Choroid plexus epithelial cell (primary cell): ENCODE measurements around the gene DLL1.

ENCODE experiments used
- DNase-seq: peaks from one replicate; pipeline ENCODE4 v3.0.0-alpha.2; 2010; ENCODE audit warnings: low read depth
- H3K4me3 ChIP-seq: 2 replicates; pipeline ENCODE4 v1.5.1; 2011; ENCODE audit warnings: low read depth, mild to moderate bottlenecking, control low read depth, low read length, moderate library complexity
- CTCF ChIP-seq: conservative IDR thresholded peaks from 2 replicates; pipeline ENCODE4 v1.5.1; 2011; ENCODE audit warnings: low read depth, mild to moderate bottlenecking, control low read depth, inconsistent platforms, low read length, moderate library complexity

The DLL1 gene

GRCh38 chr6:170305805-170306323 lies 15.0 kb upstream of the DLL1 start:
- H3K4me3 ChIP-seq, result peak overlapping the region; percentile 100
- TF ChIP-seq CTCF, result no peak
- DNase-seq, result no peak

GRCh38 chr6:170301184-170301583 lies 10.3 kb upstream of the DLL1 start:
- DNase-seq, result no peak
- TF ChIP-seq CTCF, result no peak
- H3K4me3 ChIP-seq, result no peak overlapping the region

- no peak for DNase-seq
- no peak overlapping the region for H3K4me3 ChIP-seq
- TF ChIP-seq CTCF, result no peak
These were observed 7.8 kb upstream of the DLL1 start for GRCh38 chr6:170298688-170299087.

GRCh38 chr6:170297576-170298330 lies 6.9 kb upstream of the DLL1 start:
- no peak for DNase-seq
- TF ChIP-seq CTCF, result no peak
- H3K4me3 ChIP-seq, result no peak overlapping the region

- no peak for DNase-seq
- H3K4me3 ChIP-seq, result no peak overlapping the region
- no peak for TF ChIP-seq CTCF
These were observed 6.1 kb upstream of the DLL1 start for GRCh38 chr6:170296746-170297575.

GRCh38 chr6:170296423-170296745 lies 5.5 kb upstream of the DLL1 start:
- no peak for TF ChIP-seq CTCF
- no peak for DNase-seq
- H3K4me3 ChIP-seq, result no peak overlapping the region
